Upper lobe of left lung (tissue), 6 donors: ENCODE measurements around the gene MELK. TPM values are rescaled to one million over a fixed set of nuclear protein-coding genes. Genes with fewer than 3 reads are reported as not detected.

ENCODE experiments used
- ATAC-seq, 2 donors: fragments of 200-7000 bp; cut with Tn5 transposase; one replicate each; pipeline ENCODE4 v1.9.1; 2022; ENCODE audit warnings: mild to moderate bottlenecking in 2 of 2, moderate library complexity in 2 of 2; ENCODE audit not compliant: low FRiP score in 2 of 2
- DNase-seq, 2 donors: peaks; one replicate each; pipeline ENCODE4 v3.0.0-alpha.2; 2019 to 2020
- H3K27ac ChIP-seq, 4 donors: fragments of 200-600 bp; sonication (generic); one replicate each; pipeline ENCODE4 v1.5.1; 2016 to 2019
- H3K27me3 ChIP-seq, 4 donors: fragments of 200-600 bp; sonication (generic); one replicate each; pipeline ENCODE4 v1.5.1; 2017 to 2019
- H3K36me3 ChIP-seq, 4 donors: fragments of 200-600 bp; sonication (generic); one replicate each; pipeline ENCODE4 v1.5.1; 2016 to 2019
- H3K4me1 ChIP-seq, 4 donors: fragments of 200-600 bp; sonication (generic); one replicate each; pipeline ENCODE4 v1.5.1; 2018 to 2019
- H3K4me3 ChIP-seq, 4 donors: fragments of 200-600 bp; sonication (generic); one replicate each; pipeline ENCODE4 v1.5.1; 2017 to 2019; ENCODE audit warnings: mild to moderate bottlenecking in 2 of 4, moderate library complexity in 1 of 4
- H3K9me3 ChIP-seq, 4 donors: fragments of 200-600 bp; sonication (generic); one replicate each; pipeline ENCODE4 v1.5.1; 2018 to 2019
- EP300 ChIP-seq, 4 donors: sonication (generic); formaldehyde crosslinking; IDR thresholded peaks; one replicate each; pipeline ENCODE4 v1.5.1; 2017; ENCODE audit warnings: antibody characterized with exemption in 4 of 4, control low read depth in 2 of 4
- POLR2A ChIP-seq, 4 donors: fragments of 450-650 bp; IDR thresholded peaks; one replicate each; pipeline ENCODE4 v1.5.1; 2016 to 2017; ENCODE audit warnings: antibody characterized with exemption in 4 of 4, mild to moderate bottlenecking in 2 of 4
- POLR2AphosphoS5 ChIP-seq, 2 donors: sonication (generic); formaldehyde crosslinking; IDR thresholded peaks; one replicate each; pipeline ENCODE4 v1.5.1; 2017; ENCODE audit warnings: antibody characterized with exemption in 2 of 2
- WGBS, 2 donors: methylation state at CpG; one replicate each; pipeline ENCODE4 v1.1.5; 2017 to 2018; 5-methylcytosine and 5-hydroxymethylcytosine counted together
- total RNA-seq, 6 donors: library from RNA; depleted of rRNA in 4 of 6; stranded (reverse); fragments of >200 nt in 4 of 6; gene quantifications; one replicate each; pipeline versions ENCODE4 v1.1.0 to v1.2.1, GENCODE V29; 2016 to 2021
- TF ChIP-seq, protein P1 (sequence below), 6 experiments: fragments of 450-650 bp in 4 of 6; fragments of 200-600 bp in 2 of 6; sonication (generic) in 2 of 6; IDR thresholded peaks; one replicate each; pipeline ENCODE4 v1.5.1; 2016 to 2019; ENCODE audit warnings: antibody characterized with exemption in 6 of 6
- donor health status: DM: no; HTN: no; CAD: no; lungs with moderate emphysema.
- donor health status: DM: no; HTN: yes; CAD: no; lungs with severe emphysema.

The MELK gene
- total RNA-seq, 6 donors from 2014 or later, result 0.55 to 4.0 (median 2.0) TPM; not detected in 1

DNA sequence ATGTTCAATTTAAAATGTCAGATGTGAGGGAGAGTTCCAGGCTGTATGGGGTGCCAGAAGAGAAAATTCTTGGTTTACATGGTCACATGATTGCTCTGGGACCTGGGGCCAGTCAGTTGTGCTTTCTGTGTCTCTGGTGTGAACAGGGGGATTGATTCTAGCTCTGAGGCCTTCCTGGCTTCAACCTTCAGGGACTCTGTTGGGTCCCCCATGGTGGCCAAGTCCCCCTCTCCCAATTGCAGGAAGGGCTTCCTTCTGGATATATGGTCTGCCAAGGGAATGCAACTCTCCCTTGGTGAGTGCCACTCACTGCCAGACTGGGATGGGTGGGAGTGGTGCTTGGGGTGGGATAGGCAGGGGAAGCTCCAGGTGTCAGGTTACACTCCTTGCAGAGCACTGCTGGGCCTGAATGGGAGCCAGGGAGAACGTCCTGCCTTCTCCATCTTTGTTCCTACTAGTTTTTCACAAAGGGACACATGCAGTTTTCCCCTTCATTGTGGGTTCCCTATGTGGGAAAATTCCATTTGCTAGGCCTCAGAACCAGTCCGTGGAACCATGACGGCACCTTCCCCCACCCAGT is 153.2 kb downstream of the MELK start:
- Histone ChIP-seq H3K27ac (no peak overlapping the region), H3K36me3 (no peaks in the 10 kb centered on the region), H3K27me3 (no peaks in the 10 kb centered on the region), H3K9me3 (no peaks in the 10 kb centered on the region), H3K4me3 (no peak overlapping the region), H3K4me1 (no peaks in the 10 kb centered on the region)
- TF ChIP-seq EP300 (IDR thresholded peaks at IDR 0.05) (no peak), POLR2AphosphoS5 (IDR thresholded peaks at IDR 0.05) (no peak), POLR2A (IDR thresholded peaks at IDR 0.05) (no peak)
- TF ChIP-seq, protein P1, sequence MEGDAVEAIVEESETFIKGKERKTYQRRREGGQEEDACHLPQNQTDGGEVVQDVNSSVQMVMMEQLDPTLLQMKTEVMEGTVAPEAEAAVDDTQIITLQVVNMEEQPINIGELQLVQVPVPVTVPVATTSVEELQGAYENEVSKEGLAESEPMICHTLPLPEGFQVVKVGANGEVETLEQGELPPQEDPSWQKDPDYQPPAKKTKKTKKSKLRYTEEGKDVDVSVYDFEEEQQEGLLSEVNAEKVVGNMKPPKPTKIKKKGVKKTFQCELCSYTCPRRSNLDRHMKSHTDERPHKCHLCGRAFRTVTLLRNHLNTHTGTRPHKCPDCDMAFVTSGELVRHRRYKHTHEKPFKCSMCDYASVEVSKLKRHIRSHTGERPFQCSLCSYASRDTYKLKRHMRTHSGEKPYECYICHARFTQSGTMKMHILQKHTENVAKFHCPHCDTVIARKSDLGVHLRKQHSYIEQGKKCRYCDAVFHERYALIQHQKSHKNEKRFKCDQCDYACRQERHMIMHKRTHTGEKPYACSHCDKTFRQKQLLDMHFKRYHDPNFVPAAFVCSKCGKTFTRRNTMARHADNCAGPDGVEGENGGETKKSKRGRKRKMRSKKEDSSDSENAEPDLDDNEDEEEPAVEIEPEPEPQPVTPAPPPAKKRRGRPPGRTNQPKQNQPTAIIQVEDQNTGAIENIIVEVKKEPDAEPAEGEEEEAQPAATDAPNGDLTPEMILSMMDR (IDR thresholded peaks at IDR 0.05), result no peak
- WGBS, 2 donors, result 56 to 65% methylated on average over 3 of the region's 3 CpGs
- ATAC-seq, result no peak
- no peak for DNase-seq

Other genes with a start within 250 kb of the MELK start
- gene RNF38, start 172.6 kb upstream of the MELK start, total RNA-seq, result 10 to 100 TPM; 17.4 to 41.9 (median 34.3) TPM